Tracheal epithelial cell (primary cell): ENCODE results near the gene ZBTB49. TPM values are rescaled to one million over a fixed set of nuclear protein-coding genes. Genes with fewer than 3 reads are reported as not detected.

Experiments used
- total RNA-seq: library from RNA; depleted of rRNA; stranded (reverse); fragments of >200 nt; gene quantifications from 2 replicates; pipeline ENCODE4 v1.2.1, GENCODE V29; 2014

Gene ZBTB49, protein sequence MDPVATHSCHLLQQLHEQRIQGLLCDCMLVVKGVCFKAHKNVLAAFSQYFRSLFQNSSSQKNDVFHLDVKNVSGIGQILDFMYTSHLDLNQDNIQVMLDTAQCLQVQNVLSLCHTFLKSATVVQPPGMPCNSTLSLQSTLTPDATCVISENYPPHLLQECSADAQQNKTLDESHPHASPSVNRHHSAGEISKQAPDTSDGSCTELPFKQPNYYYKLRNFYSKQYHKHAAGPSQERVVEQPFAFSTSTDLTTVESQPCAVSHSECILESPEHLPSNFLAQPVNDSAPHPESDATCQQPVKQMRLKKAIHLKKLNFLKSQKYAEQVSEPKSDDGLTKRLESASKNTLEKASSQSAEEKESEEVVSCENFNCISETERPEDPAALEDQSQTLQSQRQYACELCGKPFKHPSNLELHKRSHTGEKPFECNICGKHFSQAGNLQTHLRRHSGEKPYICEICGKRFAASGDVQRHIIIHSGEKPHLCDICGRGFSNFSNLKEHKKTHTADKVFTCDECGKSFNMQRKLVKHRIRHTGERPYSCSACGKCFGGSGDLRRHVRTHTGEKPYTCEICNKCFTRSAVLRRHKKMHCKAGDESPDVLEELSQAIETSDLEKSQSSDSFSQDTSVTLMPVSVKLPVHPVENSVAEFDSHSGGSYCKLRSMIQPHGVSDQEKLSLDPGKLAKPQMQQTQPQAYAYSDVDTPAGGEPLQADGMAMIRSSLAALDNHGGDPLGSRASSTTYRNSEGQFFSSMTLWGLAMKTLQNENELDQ
- total RNA-seq = 3.8 and 5.1 TPM in 2 replicates

DNA sequence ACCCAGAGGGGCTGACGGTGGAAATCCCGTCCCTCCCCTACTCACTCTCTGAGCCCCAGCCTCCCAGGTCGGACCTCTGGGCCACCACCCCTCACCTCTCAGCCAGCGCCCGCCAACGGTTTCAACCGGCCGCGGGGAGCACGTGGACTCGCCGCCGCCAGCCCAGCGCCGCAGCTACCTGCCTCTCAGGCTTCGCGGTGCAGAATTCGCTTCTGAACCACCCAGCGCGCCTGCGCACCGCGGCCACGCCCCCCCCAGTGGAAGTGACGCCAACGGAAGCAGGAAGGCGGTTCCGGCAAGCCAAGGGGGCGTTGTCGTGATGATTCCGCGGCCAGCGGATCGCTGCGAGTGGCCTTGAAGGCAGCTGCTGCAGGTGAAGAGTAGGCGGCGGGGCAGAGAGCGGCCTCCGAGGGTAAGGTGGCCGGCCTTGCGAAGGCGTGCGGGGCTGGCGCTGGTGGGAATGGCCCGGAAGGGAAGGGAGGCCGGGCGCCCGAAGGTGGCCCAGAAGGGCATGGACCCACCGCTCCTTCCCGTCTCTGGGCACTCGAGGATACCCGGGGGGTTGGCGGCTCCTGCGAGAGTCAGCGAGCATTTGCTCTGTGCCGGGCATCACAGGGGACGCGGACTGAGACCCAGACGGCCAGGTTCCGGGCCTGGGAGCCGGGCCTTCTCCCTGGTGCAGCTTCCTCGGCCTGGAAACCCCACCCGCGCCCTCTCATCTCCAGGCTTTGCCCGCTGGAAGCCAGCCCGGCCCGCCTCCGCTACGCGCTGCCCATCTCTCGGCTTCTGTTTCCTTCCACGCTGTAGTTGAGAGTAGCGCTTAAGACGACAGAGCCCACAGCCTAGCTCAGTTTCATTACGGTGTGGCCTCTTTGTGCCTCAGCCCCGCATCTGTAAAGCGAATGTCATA lies at the start of gene ZBTB49, which contains the start of gene LYAR:
Gene ZBTB49 (plus strand): TSS at position 311 of the 910 bp plus-strand sequence. CDS start 9,695 bp downstream, outside the sequence.
Gene LYAR (minus strand): TSS at position 214 of the 910 bp plus-strand sequence. CDS start 6,412 bp downstream, outside the sequence.

DNA sequence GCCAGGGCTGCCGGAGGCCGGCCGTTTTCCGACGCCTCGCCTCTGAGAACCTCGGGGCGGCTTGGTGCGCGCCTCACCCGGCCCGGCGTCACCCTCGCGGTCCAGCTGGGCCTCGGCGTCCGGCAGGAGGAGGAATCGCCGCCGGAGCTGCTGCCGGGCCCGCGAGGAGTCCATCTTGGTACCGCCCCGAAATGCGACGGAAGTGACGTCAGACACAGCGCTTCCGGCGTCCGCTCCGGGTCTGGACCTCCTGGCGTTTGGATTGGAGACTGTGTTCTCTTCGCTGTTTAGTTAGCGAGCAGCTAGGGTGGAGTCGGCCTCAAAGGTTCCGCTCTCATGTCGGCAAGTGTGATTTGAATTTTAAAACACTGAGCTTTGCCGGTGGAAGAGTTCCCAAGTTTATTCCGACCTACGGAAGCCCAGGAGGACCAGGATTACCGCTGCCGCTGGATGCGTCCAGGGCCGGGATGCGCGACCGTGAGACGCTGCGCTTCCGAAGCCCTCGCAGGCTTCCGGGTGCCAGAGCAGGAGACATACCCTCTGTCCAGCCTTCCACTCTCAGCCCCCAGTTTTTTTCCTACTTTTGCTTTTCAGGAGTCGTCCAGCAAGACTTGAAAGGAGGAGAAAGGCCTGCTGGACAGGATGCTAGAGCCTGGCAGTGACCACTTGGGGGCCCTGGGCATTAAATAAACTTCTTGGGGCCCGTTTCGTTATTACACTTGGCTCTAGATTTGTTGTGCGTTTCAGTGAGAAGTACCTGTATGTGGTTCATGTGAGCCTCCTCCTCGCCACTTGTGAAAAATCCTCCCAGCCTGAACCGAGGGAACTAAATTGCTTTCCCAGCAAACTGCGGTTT lies 41.8 kb upstream of the ZBTB49 start, which contains the start of gene TMEM128:
Gene TMEM128 (minus strand): TSS at position 195 of the 856 bp plus-strand sequence. CDS start 21 bp downstream, at position 174.

Other genes starting within 250 kb of the ZBTB49 start
- not detected in 2 replicates for gene OTOP1, start 63.3 kb upstream of the ZBTB49 start, total RNA-seq
- gene TMEM128, start 42.0 kb upstream of the ZBTB49 start, total RNA-seq = 14.2 and 19.6 TPM in 2 replicates
- gene LYAR, start 97 bp upstream of the ZBTB49 start, total RNA-seq = 18.3 and 21.4 TPM in 2 replicates
- gene NSG1, start 96.9 kb downstream of the ZBTB49 start, total RNA-seq = 2.6 and 23.9 TPM in 2 replicates